Tibial nerve (tissue), 4 donors: Measurements from ENCODE around the gene SPINT1. TPM values are rescaled to one million over a fixed set of nuclear protein-coding genes. Genes with fewer than 3 reads are reported as not detected.
A peak's percentile ranks its signal among the peaks of the same experiment; 100 is the strongest.

ENCODE experiments used
- DNase-seq, 2 donors: peaks; one replicate each; pipeline ENCODE4 v3.0.0-alpha.2; 2019; ENCODE audit warnings: low spot score in 2 of 2
- H3K27ac ChIP-seq, 4 donors: fragments of 200-600 bp; sonication (generic) in 3 of 4; one replicate each; pipeline ENCODE4 v1.5.1; 2017 to 2019; ENCODE audit warnings: mild to moderate bottlenecking in 1 of 4
- H3K27me3 ChIP-seq, 2 donors: fragments of 200-600 bp; sonication (generic) in 1 of 2; one replicate each; pipeline versions ENCODE4 v1.5.1 to v1.6.0; 2017 to 2019
- H3K36me3 ChIP-seq, 3 donors: fragments of 200-600 bp; sonication (generic); one replicate each; pipeline ENCODE4 v1.5.1; 2018 to 2019
- H3K4me1 ChIP-seq, 4 donors: fragments of 200-600 bp; sonication (generic) in 3 of 4; one replicate each; pipeline ENCODE4 v1.5.1; 2017 to 2019
- H3K4me3 ChIP-seq, 4 donors: fragments of 200-600 bp; sonication (generic) in 3 of 4; one replicate each; pipeline ENCODE4 v1.5.1; 2017 to 2019; ENCODE audit warnings: mild to moderate bottlenecking in 1 of 4, moderate library complexity in 1 of 4
- H3K9me3 ChIP-seq, 4 donors: fragments of 200-600 bp; sonication (generic) in 3 of 4; one replicate each; pipeline ENCODE4 v1.5.1; 2017 to 2019
- CTCF ChIP-seq, 5 experiments: fragments of 200-600 bp in 3 of 5; fragments of 450-650 bp in 2 of 5; sonication (generic) in 3 of 5; IDR thresholded peaks; one replicate each; pipeline ENCODE4 v1.5.1; 2016 to 2019; ENCODE audit warnings: antibody characterized with exemption in 5 of 5, mild to moderate bottlenecking in 3 of 5, moderate library complexity in 2 of 5
- EP300 ChIP-seq, 2 donors: sonication (generic); formaldehyde crosslinking; IDR thresholded peaks; one replicate each; pipeline ENCODE4 v1.6.1; 2017; ENCODE audit warnings: antibody characterized with exemption in 2 of 2, mild to moderate bottlenecking in 1 of 2
- POLR2A ChIP-seq, 2 donors: fragments of 450-650 bp; IDR thresholded peaks; one replicate each; pipeline ENCODE4 v1.6.1; 2017; ENCODE audit warnings: antibody characterized with exemption in 2 of 2, mild to moderate bottlenecking in 2 of 2, moderate library complexity in 2 of 2
- WGBS, 2 donors: methylation state at CpG; one replicate each; pipeline ENCODE4 v1.1.5; 2018; 5-methylcytosine and 5-hydroxymethylcytosine counted together
- total RNA-seq, 4 donors: library from RNA; depleted of rRNA; stranded (reverse); fragments of >200 nt; gene quantifications; one replicate each; pipeline ENCODE4 v1.1.0, GENCODE V29; 2016

Gene SPINT1
- total RNA-seq, 4 donors from 2014 or later: 1.1 to 12.0 (median 4.2) TPM

DNA sequence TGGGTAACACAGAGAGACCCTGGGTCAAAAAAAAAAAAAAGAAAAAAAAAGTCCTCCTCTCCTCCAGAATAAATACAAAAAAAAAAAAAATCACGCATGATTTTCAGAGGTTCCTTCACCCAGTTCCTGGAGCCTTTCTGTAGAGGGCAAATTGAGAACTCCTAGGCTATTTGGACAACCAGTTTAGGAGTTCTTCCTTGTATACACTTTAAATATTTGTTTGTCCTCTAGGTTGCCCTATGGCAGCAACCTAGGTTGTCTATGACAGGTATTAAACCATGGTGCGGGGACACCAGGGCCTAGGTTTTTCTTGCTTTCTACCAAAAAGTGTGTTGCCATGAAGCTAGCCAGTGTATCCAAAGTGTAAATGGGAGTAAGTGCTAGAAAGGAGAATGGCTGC, 40.8 kb upstream of the SPINT1 start:
- Histone ChIP-seq H3K36me3 (peaks cover 0 to 22% (median 0%) of the 10 kb centered on the region in 3 donors), H3K9me3 (no peaks in the 10 kb centered on the region), H3K27ac (no peak overlapping the region), H3K4me3 (no peak overlapping the region), H3K4me1 (peaks cover 0 to 27% (median 10%) of the 10 kb centered on the region in 4 donors), H3K27me3 (no peaks in the 10 kb centered on the region)
- 88 to 92% methylated on average over 2 of the region's 2 CpGs for WGBS, 2 donors
- TF ChIP-seq POLR2A (IDR thresholded peaks at IDR 0.05): no peak
- TF ChIP-seq CTCF (IDR thresholded peaks at IDR 0.05): no peak
- no peak for TF ChIP-seq EP300 (IDR thresholded peaks at IDR 0.05)
- DNase-seq: no peak

- DNase-seq: no peak
- Histone ChIP-seq H3K36me3 (peaks cover 0 to 22% (median 0%) of the 10 kb centered on the region in 3 donors), H3K27me3 (no peaks in the 10 kb centered on the region), H3K9me3 (no peaks in the 10 kb centered on the region), H3K4me1 (peaks cover 0 to 33% (median 13%) of the 10 kb centered on the region in 4 donors), H3K27ac (no peak overlapping the region), H3K4me3 (no peak overlapping the region)
- TF ChIP-seq POLR2A (IDR thresholded peaks at IDR 0.05) (no peak), CTCF (IDR thresholded peaks at IDR 0.05) (no peak), EP300 (IDR thresholded peaks at IDR 0.05) (no peak)
- WGBS, 2 donors: 91 to 95% methylated on average over 1 of the region's 1 CpG
Observed at GRCh38 chr15:40803688-40804087, 40.2 kb upstream of the SPINT1 start.

DNA sequence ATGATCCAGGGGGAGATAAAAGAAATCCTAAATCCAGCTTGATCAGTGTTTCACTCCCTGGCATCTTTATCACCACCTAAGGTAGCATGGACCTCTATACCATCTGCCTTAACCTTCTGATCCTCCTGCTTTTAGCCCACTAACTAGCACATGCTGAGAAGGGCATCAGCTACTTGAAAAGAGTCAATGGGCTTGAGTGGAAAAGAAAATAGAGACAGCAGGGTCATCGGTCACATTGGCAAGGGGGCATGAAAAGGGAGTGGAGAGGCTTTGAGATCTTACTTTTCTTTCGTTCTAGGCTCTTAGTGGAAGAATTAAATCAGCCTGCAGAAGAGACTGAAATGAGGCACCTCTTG, 37.2 kb upstream of the SPINT1 start:
- 2% methylated on average over 2 of the region's 2 CpGs for WGBS, 2 donors
- H3K4me3 ChIP-seq: peak overlapping the region; percentile 67 to 98 (median 93)
- TF ChIP-seq POLR2A (IDR thresholded peaks at IDR 0.05) (no peak), EP300 (IDR thresholded peaks at IDR 0.05) (no peak), CTCF (IDR thresholded peaks at IDR 0.05) (no peak)
- no peak for DNase-seq
- H3K27ac ChIP-seq: peak overlapping the region; percentile 89 to 99 (median 94)
- peaks cover 0 to 36% (median 14%) of the 10 kb centered on the region in 4 donors for H3K4me1 ChIP-seq
- no peaks in the 10 kb centered on the region for H3K27me3 ChIP-seq
- peaks cover 0 to 40% (median 5%) of the 10 kb centered on the region in 3 donors for H3K36me3 ChIP-seq
- H3K9me3 ChIP-seq: no peaks in the 10 kb centered on the region

DNA sequence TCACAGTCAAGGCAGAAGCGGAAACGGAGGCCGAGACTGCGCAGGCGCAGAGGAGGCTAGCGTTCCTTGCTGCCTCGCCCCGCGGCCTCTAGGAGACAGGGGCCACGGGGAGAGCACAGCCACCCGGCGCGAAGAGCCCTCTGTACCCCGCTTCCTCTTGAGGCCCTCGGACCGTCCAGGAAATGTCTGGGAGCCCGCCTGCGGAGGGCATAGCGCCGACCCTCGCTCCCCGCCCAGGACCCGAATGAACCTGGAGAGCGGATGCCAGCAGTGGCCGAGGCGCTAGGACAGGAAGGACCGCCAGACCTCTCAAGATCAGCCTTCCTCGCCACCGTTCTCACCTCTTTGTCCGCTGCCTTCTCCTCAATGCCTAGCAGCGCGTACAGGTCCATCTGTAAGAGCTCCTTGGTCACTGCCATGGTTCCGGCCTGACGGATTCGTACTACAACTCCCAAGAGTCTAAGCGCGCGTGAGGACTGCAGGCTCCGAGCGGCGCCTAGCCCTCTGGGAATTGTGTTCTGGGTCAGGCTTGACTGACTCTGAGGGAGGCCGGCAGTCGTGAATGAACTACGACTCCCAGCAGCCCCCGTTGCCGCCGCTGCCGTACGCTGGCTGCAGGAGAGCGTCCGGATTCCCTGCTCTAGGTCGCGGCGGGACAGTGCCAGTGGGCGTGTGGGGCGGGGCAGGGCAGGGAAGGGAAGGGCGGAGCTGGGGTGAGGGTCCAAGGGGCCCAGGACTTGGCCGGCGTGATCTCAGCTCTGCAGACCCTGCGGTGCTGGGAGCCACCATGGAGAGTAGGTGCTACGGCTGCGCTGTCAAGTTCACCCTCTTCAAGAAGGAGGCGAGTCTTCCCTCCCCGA, 36.6 kb upstream of the SPINT1 start, which contains the start of the genes DNAJC17 and ZFYVE19:
Gene DNAJC17, minus strand, starts transcription at position 446 of the 860 bp plus-strand sequence. Its CDS starts 27 bp downstream, at position 419.
Gene ZFYVE19, plus strand, starts transcription at position 62 of the 860 bp plus-strand sequence. Its CDS starts 501 bp downstream, at position 563.
- Histone ChIP-seq H3K27ac (peak within 1 kb of the TSS; percentile 89 to 99 (median 94)), H3K4me3 (peak within 1 kb of the TSS; percentile 67 to 98 (median 93)), H3K27me3 (no peaks in the 10 kb centered on the region), H3K36me3 (peaks cover 0 to 43% (median 5%) of the 10 kb centered on the region in 3 donors), H3K4me1 (peaks cover 0 to 36% (median 14%) of the 10 kb centered on the region in 4 donors), H3K9me3 (no peaks in the 10 kb centered on the region)
- DNase-seq: peak; percentile 92 to 94
- TF ChIP-seq CTCF (IDR thresholded peaks at IDR 0.05): peak in 2 of 5 experiments; percentile 34 to 43
- TF ChIP-seq EP300 (IDR thresholded peaks at IDR 0.05): peak in 1 of 2 donors; percentile 87
- peak in 1 of 2 donors; percentile 60 for TF ChIP-seq POLR2A (IDR thresholded peaks at IDR 0.05)
- WGBS, 2 donors: 0 to 1% methylated on average over 40 to 64 of the region's 64 CpGs
